Breast epithelium (tissue), 3 donors: ENCODE data around the gene PHGDH.

Experiments
- CTCF ChIP-seq, 3 donors: fragments of 450-650 bp; IDR thresholded peaks; one replicate each; pipeline ENCODE4 v1.5.1; 2016 to 2017; ENCODE audit warnings: antibody characterized with exemption in 3 of 3, mild to moderate bottlenecking in 3 of 3, moderate library complexity in 3 of 3
- POLR2A ChIP-seq: fragments of 450-650 bp; IDR thresholded peaks from one replicate; pipeline ENCODE4 v1.6.1; 2016; ENCODE audit warnings: antibody characterized with exemption, mild to moderate bottlenecking, moderate library complexity

DNA sequence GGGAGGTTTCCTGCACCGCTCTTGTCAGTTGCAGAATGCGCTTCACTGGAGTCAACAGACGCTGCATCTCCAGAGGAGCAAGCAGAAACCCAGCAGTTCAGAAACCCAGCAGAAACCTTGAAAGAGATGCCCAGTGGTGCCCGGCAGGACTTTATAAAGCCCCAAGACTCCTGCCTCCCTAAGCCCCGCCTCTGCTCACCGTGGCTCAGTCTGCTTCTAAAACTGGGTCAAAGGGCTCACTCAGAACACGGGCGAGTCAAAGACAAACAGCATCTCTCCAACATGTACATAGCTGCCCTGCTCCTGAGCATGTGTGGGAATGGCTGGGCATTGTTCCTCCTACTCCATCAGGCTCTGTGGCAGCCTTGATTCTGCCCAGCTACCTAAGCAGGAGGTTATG lies 57.0 kb downstream of the PHGDH start, which contains the start of gene HMGCS2:
- TF ChIP-seq POLR2A = no peak
- TF ChIP-seq CTCF (IDR thresholded peaks at IDR 0.05) = no peak
